ENCODE results near the gene TNFSF15.

The TNFSF15 gene

GRCh38 chr9:114805670-114806525 lies at the start of gene TNFSF15:
TNFSF15 (minus strand) TSS chr9:114806039; CDS start chr9:114806012, 27 bp downstream.
- TF ChIP-seq, protein P1, sequence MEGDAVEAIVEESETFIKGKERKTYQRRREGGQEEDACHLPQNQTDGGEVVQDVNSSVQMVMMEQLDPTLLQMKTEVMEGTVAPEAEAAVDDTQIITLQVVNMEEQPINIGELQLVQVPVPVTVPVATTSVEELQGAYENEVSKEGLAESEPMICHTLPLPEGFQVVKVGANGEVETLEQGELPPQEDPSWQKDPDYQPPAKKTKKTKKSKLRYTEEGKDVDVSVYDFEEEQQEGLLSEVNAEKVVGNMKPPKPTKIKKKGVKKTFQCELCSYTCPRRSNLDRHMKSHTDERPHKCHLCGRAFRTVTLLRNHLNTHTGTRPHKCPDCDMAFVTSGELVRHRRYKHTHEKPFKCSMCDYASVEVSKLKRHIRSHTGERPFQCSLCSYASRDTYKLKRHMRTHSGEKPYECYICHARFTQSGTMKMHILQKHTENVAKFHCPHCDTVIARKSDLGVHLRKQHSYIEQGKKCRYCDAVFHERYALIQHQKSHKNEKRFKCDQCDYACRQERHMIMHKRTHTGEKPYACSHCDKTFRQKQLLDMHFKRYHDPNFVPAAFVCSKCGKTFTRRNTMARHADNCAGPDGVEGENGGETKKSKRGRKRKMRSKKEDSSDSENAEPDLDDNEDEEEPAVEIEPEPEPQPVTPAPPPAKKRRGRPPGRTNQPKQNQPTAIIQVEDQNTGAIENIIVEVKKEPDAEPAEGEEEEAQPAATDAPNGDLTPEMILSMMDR (conservative IDR thresholded peaks at IDR 0.05; ENCODE audit: control insufficient read depth, insufficient read depth, low read depth, low read length) = no peak
- no peak within 1 kb of the TSS for H3K4me3 ChIP-seq (ENCODE audit: control insufficient read depth, low read depth, low read length)
- DNase-seq (ENCODE audit: low read depth) = no peak

- peak; percentile 48 for DNase-seq (ENCODE audit: low read depth)
- no peak overlapping the region for H3K4me3 ChIP-seq (ENCODE audit: control insufficient read depth, low read depth, low read length)
Observed at GRCh38 chr9:114855488-114855887, 49.6 kb upstream of the TNFSF15 start.

GRCh38 chr9:114854736-114855355 lies 49.0 kb upstream of the TNFSF15 start:
- H3K4me3 ChIP-seq (ENCODE audit: control insufficient read depth, low read depth, low read length) = no peak overlapping the region
- no peak for DNase-seq (ENCODE audit: low read depth)
- TF ChIP-seq, protein P1 (conservative IDR thresholded peaks at IDR 0.05; ENCODE audit: control insufficient read depth, insufficient read depth, low read depth, low read length) = no peak

More at GRCh38 chr9:114855488-114855887, 49.6 kb upstream of the TNFSF15 start:
- TF ChIP-seq, protein P1 (conservative IDR thresholded peaks at IDR 0.05; ENCODE audit: control insufficient read depth, insufficient read depth, low read depth, low read length) = no peak

GRCh38 chr9:114853071-114853855 lies 47.4 kb upstream of the TNFSF15 start:
- no peak for DNase-seq (ENCODE audit: low read depth)
- TF ChIP-seq, protein P1 (conservative IDR thresholded peaks at IDR 0.05; ENCODE audit: control insufficient read depth, insufficient read depth, low read depth, low read length) = no peak
- no peak overlapping the region for H3K4me3 ChIP-seq (ENCODE audit: control insufficient read depth, low read depth, low read length)

DNA sequence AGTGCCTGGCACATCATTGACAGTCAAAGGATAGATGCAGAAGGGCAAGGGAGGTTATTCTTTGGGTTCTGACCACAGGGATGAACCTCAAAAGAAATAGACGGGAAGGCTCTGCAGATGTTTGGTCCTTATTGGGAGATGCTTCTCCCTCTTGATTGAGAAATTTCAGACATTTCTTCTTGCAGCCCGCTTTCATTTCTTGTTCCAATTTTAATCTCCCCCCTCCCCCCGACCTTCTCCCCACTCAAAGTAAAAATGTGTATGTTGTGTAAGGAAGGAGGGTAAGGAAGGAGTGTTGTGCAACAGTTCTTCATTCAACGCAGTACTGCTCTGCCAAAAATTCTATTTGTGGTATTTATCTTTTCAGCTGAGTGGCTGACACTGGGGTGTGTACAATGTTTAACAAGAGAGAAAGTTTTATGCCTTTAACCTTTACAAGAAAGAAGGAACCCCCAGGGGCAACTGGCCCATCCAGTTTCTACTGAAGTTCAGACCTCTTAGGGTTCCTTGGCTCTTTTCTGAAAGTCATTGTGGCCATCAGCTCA lies 46.3 kb upstream of the TNFSF15 start:
- H3K4me3 ChIP-seq (ENCODE audit: control insufficient read depth, low read depth, low read length) = no peak overlapping the region
- TF ChIP-seq, protein P1 (conservative IDR thresholded peaks at IDR 0.05; ENCODE audit: control insufficient read depth, insufficient read depth, low read depth, low read length) = no peak
- DNase-seq (ENCODE audit: low read depth) = peak; percentile 79

DNA sequence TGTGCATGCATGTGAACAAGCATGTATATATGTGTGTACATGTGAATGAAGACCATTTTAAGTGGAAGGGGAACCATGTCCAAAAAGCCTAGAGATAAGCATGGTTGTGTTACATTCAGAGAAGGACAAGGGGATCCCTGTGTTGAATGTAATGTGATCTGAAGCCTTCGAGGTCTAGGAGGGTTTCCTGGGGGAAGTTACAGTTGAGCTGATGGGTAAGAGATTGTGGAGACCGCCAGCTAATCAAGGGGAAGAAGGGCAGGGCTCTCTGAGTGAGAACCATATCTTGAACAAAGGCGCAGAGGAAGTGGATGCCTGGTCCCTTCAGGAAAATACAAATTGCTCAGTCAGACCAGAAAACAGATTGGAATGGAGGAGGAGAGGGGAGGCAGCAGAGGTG lies 45.5 kb upstream of the TNFSF15 start:
- H3K4me3 ChIP-seq (ENCODE audit: control insufficient read depth, low read depth, low read length) = no peak overlapping the region
- TF ChIP-seq, protein P1 (conservative IDR thresholded peaks at IDR 0.05; ENCODE audit: control insufficient read depth, insufficient read depth, low read depth, low read length) = no peak
- no peak for DNase-seq (ENCODE audit: low read depth)
